HG02610 (cell line): ENCODE measurements around the gene TMEM50B.
"Not testable (repeated sequence)": the region's sequence is repeated elsewhere in the genome, so short reads cannot be mapped to it uniquely, and the experiment has no call there.

Experiments
- ATAC-seq: cut with Tn5 transposase; IDR thresholded peaks from one replicate; pipeline ENCODE4 v1.9.1; 2021; ENCODE audit warnings: mild to moderate bottlenecking, moderate library complexity; ENCODE audit not compliant: unreplicated experiment

TMEM50B gene

DNA sequence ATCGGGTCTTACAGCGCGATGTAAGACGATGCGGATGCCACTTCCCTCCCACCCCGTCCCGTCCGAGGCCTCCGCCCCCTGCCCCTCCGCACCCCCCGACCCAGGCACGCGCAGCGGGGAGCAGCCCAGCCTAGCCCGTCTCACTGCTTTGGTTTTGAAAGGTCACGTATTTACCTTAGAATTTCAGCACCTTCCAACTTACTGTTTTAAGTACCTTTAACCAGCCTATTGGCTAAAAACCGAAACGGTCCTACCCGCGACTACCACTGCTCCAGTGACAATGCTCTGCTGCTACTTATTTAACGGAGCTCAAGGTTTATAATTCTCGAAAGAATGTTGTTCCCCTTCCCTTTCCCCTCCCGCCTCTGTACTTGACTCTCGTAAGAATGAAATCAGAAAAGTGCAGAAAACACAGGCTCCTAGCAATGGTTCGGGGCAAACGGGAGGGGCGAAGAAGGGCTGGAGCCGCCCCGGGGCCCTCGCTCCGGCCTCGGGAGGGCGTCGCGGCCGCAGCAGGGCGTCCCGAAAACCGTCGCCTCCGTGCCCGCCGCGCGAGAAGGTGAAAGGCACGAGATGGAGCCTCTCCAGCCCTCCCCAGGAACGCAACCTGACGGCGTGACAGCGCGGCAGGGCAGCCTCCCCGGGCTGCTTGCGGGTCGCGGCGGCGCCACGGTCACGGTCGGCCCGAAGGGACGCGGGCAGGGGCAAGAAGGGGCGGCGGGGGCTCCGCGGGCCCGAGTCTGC is 667 bp downstream of the TMEM50B start:
- peak; percentile 14 for ATAC-seq

DNA sequence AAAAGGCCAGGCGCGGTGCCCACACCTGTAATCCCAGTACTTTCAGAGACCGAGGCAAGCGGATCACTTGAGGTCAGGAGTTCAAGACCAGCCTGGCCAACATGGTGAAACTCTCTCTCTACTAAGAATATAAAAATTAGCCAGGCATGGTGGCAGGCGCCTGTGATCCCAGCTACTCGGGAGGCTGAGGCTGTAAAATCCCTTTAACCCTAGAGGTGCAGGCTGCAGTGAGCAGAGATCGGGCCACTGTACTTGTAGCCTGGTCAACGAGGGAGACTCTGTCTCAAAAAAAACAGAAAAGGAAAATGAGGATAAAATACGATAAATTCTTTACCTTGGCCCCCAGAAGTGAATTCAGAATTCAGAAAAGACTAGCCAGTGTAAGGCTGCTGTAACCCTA is 1.6 kb downstream of the TMEM50B start:
- no peak for ATAC-seq

DNA sequence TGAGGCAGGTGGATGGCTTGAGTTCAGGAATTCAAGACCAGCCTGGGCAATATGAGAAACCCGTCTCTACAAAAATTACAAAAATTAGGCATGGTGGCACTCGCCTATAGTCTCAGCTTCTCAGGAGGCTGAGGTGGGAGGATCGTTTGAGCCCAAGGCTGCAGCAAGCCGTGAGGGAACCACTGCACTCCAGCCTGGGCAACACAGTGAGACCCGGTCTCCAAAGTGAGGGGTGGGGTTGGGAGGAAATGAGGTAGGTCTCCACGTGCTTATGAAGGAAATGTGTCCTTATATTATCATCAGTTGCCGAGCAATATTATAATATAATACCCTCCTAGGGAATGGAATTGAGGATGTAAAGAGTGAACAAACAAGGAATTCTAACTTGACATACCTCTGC is 2.7 kb downstream of the TMEM50B start:
- no peak for ATAC-seq

DNA sequence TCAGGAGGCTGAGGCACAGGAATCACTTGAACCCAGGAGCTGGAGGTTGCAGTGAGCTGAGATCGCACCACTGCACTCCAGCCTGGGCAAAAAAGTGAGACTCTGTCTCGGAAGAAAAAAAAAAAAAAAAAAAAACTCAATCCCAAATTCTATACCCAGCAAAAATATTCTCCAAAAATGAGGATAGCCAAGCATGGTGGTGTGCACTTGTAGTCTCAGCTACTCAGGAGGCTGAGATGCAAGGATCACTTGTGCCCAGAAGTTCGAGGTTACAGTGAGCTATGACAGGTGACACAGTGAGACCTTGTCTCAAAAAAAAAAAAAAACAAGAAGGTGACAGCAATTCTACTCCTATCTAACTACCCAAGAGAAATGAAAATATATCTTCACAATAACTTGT is 6.4 kb downstream of the TMEM50B start:
- no peak for ATAC-seq

DNA sequence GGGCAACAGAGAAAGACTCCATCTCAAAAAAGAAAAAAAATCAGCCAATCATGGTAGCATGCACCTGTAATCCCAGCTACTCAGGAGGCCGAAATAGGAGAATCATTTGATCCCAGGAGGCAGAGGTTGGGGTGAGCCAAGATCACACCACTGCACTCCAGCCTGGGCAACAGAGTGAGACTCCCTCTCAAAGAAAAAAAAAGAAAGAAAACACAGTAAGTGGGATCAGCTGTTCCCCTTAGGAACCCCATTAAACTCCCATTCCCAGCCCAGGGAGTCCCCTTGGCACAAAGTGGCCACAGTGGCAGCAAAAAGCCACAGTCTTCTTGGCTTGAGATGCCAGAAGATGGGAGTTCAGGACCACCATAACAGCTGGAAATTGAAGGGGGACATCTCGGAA is 9.1 kb downstream of the TMEM50B start:
- ATAC-seq: no peak

DNA sequence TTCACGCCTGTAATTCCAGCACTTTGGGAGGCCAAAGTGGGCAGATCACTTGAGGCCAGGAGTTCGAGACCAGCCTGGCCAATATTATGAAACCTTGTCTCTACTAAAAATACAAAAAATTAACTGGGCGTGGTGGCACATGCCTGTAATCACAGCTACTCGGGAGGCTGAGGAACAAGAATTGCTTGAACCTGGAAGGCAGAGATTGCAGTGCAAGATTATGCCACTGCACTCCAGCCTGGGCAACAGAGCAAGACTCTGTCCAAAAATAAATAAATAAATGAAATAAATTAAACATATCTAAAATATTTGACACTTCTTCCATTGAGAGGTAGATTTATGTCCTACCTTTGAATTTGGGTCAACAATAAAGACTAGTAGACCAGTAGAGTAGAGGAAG is 10.6 kb downstream of the TMEM50B start:
- not testable (repeated sequence) for ATAC-seq

DNA sequence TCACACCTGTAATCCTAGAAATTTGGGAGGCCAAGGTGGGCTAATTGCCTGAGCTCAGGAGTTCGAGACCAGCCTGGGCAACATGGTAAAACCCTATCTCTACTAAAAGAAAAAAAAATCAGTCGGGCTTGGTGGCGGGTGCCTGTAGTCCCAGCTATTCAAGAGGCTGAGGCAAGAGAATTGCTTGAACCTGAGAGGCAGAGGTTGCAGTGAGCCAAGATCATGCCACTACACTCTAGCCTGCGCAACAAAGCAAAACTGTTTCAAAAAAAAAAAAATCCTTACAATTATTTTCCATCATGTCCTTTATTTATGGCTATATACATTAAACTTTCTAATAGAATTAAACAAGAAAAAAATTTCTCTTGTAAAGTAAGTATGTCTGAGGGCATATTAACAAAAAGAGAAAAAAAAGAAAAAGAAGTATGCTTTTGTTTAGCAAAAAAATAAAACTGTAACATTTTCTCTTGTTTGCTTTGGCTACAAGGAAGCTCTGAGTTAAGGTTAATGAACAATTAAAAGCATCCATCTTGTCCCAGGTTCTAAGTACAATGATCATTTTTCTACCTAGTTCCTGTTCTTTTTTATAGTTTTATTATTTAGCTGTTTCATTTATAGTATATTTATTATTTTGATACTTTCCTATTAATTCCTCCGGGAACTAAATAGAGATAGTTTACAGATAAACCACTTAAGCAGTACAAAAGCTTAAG is 18.1 kb downstream of the TMEM50B start:
- ATAC-seq: no peak

DNA sequence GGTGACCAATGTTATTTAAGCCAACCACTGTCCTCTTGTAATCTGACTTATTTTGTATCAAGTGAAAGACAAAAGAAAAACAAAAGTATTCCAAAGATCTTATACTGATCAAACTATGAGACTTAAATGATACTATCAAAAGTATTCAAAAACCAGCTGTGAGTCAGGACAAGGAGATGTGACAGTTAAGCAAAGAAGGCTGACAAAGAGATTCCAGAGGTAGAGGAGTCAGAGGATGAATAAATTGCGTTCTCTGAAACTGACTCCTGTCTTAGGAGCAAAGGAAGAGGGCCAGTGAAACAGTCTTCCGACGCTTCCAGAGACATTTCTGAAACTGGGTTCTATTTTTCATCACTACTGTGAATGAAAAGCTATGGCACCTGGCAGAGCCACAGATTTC is 20.9 kb downstream of the TMEM50B start:
- no peak for ATAC-seq

DNA sequence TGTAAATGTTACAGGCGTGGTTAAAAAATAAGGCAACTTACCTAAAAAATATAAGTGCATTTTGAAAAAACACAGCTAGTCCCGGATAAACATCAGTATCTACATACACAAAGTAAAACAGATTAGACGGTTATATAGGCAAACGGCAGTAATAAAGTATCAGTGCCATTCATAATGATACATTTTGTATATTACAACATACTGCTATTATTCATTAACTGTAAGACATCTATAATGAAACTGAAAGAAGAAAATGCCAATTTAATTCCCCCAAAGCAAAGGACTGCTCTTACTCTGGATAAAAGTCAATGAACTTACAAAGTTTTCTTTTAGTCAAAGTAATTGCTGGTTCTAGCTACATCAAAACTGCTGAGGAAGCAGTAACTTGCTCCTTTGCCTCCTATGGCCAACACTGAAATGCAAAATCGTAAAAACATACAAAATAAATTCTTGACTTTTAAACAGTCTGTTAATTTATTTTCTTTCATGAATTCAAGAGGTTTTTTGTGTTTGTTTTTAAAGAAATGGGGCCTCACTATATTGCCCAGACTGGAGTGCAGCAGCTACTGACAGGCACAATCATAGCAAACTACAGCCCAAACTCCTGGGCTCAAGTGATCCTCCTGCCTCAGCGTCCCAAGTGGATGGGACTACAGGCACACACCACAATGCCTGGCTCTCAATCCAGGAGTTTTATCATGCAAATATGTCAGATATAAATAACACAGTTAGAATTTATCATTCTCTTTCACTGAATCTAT is 23.9 kb downstream of the TMEM50B start:
- ATAC-seq: no peak

DNA sequence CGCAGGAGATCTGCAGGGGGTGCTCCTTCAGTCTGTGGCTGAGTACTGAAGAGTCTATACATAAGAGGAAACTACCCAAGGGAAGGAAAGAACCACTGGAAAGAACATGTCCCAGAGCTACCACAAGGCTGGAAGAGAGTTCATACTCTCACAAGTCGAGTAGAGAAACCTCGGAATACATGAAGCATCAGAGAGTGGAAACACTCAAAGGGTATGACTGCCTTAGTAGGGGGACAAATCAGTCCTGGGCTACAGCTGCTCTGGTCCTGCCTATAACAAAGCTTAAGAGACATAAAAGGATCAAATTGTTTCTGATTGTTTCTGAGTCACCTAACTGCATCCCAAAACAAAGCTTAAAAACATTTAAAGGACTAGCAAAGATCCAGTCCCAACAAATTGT is 27.4 kb downstream of the TMEM50B start:
- no peak for ATAC-seq

DNA sequence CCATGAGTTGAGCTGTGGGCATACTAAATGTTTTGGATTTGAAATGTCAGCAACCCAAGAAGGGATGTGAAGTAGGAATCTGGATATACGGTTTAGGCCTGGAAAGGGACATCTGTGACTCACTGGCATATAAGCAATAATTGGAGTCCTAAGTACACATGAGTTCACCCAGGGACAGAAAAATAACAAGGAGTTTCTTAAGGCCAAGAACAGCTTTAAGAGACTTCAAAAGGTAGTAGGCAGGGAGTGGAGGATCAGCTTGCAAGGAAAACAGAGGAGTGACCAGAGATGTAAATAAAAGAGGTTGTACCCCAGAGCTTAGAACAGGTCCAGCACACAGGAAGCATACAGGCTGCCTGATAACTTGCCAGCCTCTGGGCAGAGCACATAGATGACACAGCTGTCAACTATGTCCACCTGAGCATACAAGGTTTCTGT is 28.1 kb downstream of the TMEM50B start:
- ATAC-seq: no peak

DNA sequence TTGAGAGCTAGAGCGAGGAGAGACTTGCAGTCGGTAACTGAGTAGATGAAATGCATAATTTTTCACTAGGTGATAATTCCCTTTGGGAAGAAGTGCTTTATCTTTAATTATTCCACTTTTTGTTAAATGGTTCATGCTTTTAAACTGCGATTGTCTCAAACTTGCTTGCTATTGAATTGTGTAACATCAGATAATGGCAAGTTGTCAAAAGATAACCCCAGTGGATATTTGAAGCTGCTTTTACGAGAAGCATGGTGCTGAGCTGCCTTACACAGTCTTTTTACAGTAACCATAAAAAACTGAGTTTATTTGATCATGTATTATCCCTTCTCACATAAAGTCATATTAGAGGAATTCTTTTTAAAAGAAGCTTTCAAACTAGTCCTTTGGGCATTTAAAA is 30.2 kb downstream of the TMEM50B start:
- ATAC-seq: no peak

DNA sequence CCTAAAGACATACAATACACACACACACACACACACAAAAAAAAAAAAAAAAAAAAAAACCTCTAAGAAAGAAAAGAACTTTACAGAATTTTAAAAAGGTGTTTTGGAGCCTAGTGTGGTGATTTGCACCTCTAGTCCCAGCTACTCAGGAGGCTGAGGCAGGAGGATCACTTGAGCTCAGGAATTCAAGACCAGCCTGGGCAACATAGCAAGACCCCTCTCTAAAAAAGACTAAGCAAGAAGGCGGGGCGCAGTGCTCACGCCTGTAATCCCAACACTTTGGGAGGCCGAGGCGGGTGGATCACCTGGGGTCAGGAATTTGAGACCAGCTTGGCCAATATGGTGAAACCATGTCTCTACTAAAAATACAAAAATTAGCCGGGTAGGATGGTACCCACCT is 33.2 kb downstream of the TMEM50B start:
- ATAC-seq: not testable (repeated sequence)

DNA sequence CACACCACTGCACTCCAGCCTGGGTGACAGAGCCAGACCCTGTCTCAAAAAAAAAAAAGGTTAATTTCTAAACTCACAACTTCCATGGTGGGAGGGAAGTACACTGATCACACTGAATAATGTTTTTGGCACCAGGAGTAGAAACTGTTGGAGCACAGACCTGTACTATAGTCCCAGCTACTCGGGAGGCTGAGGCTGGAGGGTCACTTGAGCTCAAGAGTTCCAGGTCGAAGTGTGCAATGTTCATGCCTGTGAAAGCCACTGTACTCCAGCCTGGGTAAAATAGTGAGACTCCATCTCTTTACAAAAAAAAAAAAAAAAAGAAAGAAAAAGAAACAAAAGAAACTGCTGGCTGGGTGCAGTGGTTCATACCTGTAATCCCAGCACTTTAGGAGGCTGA is 35.3 kb downstream of the TMEM50B start:
- no peak for ATAC-seq

DNA sequence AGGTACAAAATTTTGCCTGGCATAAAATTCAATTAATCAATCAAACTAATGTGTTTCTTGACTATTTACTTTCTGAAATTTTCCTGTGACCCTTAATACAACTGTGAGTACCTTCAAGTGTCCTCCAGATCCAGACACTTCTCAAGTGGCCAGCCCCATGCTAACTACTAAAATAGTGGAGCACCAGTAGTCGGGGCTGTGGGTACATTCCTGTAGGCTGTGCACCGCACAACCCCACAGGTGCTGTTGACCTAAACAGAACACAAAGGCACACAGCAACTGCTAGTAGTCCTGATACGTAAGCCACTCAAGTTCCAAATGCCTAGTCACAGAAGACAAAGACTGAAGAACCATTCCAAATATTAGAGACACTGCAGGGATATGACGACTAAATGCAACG is 36.6 kb downstream of the TMEM50B start:
- no peak for ATAC-seq

DNA sequence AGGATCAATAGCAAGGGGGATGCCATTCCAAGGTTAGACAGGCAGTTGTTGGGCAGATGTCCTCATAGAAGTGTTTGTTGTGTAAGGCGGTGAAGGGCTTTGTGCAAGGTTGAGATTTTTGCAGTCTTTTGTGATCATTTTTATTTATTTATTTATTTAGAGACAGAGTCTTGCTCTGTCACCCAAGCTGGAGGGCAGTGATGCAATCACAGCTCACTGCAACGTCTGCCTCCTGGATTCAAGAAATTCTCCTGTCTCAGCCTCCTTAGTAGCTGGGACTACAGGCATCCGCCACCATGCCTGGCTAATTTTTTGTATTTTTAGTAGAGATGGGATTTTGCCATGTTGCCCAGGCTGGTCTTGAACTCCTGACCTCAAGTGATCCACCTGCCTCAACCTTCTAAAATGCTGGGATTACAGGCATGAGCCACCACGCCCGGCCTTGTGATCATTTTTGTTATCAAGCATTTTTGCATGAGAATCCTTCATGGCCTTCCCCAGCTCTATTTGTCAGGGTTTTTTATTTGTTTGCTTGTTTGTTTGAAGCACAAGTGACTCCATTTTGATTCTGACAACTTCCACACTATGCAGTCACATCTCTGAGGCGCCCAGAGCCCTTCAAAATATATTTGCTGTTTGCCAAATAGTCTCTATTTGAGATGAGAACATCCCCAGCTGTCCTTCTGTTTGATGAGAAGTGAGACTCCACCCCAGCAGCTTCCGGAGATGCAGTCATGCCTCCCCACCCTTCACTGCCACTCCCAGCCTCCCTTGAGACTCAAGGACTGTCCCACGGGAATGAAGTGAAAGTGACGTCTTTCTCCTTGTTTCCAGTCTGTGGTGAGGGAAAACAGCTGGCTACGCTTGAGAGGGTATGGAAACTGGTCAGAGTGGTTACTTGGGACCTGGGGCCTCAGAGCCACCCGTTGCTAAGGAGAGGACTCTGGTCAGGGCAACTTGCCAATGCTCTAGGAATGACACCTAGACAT is 38.0 kb downstream of the TMEM50B start:
- peak; percentile 71 for ATAC-seq

DNA sequence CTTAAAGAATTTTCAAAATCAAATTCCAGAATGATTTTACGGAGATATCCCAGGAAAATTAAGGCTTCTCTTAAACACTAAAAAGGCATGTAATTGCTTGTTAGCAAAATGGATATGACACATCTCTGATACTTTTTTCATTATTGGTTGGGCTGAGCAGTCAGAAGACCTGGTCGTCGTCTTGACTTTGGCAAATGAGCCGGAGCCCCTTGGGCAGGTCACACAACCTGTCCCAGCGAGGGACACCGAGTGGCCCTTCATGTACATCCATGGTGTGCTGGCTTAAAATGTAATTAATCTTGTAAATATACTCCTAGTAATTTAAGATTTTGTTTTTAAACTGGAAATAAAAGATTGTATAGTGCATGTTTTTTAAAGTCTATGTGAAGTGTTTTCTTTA is 42.6 kb downstream of the TMEM50B start:
- ATAC-seq: no peak

DNA sequence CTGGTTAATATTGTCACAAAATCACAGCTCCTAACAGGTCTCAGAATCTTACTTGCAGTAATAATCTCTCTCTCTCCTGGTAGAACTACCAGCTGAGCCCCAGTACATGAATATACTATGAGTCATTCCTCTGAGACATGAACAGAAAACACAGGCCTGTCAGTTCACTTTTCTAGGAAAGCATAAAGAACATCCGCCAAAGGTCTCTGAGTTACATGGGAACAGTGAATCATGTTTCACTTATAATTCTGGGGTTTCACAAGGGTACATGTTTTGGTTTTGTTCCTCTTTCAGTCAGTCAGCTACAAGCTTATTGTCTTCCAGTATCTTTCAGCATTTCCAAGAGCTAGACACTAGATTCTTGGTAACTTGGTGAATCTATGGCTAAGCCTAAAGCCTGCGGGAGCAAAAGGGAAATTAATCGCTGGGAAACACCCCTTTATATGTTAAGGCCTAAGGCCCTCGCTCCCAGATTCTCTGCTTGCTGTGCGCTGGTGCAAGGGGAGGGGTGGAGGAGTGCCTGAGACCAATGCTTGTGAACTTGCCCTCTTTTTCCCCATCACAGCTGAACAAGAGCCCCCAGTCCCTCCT is 44.9 kb downstream of the TMEM50B start:
- peak; percentile 84 for ATAC-seq

DNA sequence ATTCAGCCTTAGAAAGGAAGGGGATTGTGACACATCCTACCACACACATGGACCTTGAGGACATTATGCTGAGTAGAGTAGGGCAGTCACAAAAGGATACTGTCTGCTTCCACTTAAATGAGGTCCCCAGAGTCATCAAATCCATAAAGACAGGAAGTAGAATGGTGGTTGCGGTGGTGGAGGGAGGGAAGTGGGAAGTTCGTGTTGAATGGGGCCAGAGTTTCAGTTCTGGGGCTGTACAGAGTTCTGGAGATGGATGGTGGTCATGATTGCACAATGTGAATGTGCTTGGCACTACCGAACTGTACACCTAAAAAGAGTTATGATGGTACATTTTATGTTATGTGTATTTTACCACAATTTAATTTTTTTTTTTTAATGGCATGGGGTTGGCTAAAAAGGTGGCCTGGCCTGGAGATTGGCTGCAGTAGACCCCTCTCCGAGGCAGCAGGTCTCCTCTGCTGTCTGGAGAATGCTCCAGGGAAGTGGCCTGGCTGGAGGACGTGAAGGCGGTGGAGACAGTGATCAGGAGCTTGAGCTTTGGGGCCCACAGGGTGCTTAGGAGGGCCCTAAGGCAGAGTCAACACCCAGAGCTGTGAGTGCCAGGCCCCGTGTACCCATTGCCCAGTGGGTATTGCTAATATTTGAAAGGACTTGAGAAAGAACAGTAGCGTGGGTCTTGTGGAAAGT is 46.2 kb downstream of the TMEM50B start:
- ATAC-seq: no peak

DNA sequence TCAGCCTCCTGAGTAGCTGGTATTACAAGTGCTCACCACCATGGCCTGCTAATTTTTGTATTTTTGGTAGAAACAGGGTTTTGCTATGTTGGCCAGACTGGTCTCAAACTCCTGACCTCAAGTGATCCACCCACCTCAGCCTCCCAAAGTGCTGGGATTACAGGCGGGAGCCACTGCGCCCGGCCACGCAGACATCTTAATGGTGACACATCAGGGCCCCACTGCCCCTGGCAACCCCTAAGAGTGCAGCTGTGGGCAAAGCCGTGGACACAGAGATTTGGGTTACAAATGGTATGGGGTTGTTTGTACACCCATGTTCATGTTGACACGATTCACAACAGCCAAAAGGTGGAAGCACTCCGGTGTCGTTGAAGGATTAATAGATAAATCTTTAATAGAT is 46.8 kb downstream of the TMEM50B start:
- no peak for ATAC-seq
